H9 (cell line): ENCODE measurements around the gene FGFR1OP2. TPM values are rescaled to one million over a fixed set of nuclear protein-coding genes. Genes with fewer than 3 reads are reported as not detected.

Experiments used
- DNase-seq: peaks from one replicate; pipeline ENCODE4 v3.0.0-alpha.2; 2017
- H2AFZ ChIP-seq: one replicate; pipeline ENCODE4 v1.6.1; 2013; ENCODE audit warnings: mild to moderate bottlenecking, low read length, control low read depth, moderate library complexity
- H2AK5ac ChIP-seq: 2 replicates; pipeline ENCODE4 v1.6.1; 2013; ENCODE audit warnings: low read length, control low read depth, mixed read lengths; ENCODE audit not compliant: insufficient read length
- H2BK120ac ChIP-seq: one replicate; pipeline ENCODE4 v1.6.1; 2013; ENCODE audit warnings: low read depth, mild to moderate bottlenecking, low read length, control low read depth, inconsistent platforms; ENCODE audit not compliant: poor library complexity, severe bottlenecking
- H2BK12ac ChIP-seq: 2 replicates; pipeline ENCODE4 v1.6.1; 2013; ENCODE audit warnings: low read length, control low read depth, mixed read lengths, low read depth; ENCODE audit not compliant: insufficient read length
- H2BK15ac ChIP-seq: 2 replicates; pipeline ENCODE4 v1.6.1; 2013; ENCODE audit warnings: low read depth, low read length, control low read depth
- H2BK20ac ChIP-seq: one replicate; pipeline ENCODE4 v1.6.1; 2013; ENCODE audit warnings: low read depth, mild to moderate bottlenecking, low read length, control low read depth, inconsistent platforms; ENCODE audit not compliant: poor library complexity, severe bottlenecking
- H2BK5ac ChIP-seq: 2 replicates; pipeline ENCODE4 v1.6.1; 2013; ENCODE audit warnings: low read length, control low read depth, mixed read lengths; ENCODE audit not compliant: insufficient read length
- H3K14ac ChIP-seq: 2 replicates; pipeline ENCODE4 v1.6.1; 2013; ENCODE audit warnings: low read length, control low read depth; ENCODE audit not compliant: insufficient read depth
- H3K18ac ChIP-seq: 2 replicates; pipeline ENCODE4 v1.6.1; 2013; ENCODE audit warnings: low read depth, mild to moderate bottlenecking, mixed read lengths, low read length, control low read depth; ENCODE audit not compliant: insufficient read length
- H3K23ac ChIP-seq: 2 replicates; pipeline ENCODE4 v1.6.1; 2013; ENCODE audit warnings: low read length, control low read depth, mixed read lengths, low read depth; ENCODE audit not compliant: insufficient read length
- H3K23me2 ChIP-seq: 2 replicates; pipeline ENCODE4 v1.6.1; 2013; ENCODE audit warnings: low read depth, mild to moderate bottlenecking, mixed read lengths, low read length, control low read depth; ENCODE audit not compliant: insufficient read length, poor library complexity, severe bottlenecking
- H3K27ac ChIP-seq: 2 replicates; pipeline ENCODE4 v1.5.1; 2013; ENCODE audit warnings: low read length, control low read depth, mixed read lengths, low read depth; ENCODE audit not compliant: insufficient read length
- H3K27me3 ChIP-seq: 2 replicates; pipeline ENCODE4 v1.6.1; 2013; ENCODE audit warnings: low read length, control low read depth, inconsistent platforms; ENCODE audit not compliant: insufficient read depth
- H3K4ac ChIP-seq: 2 replicates; pipeline ENCODE4 v1.6.1; 2013; ENCODE audit warnings: low read depth, mild to moderate bottlenecking, control low read depth, inconsistent platforms, low read length, moderate library complexity
- H3K4me1 ChIP-seq: 2 replicates; pipeline ENCODE4 v1.6.1; 2013; ENCODE audit warnings: low read length, control low read depth, inconsistent platforms; ENCODE audit not compliant: insufficient read depth
- H3K4me2 ChIP-seq: 2 replicates; pipeline ENCODE4 v1.6.1; 2013; ENCODE audit warnings: low read length, control low read depth, mixed read lengths; ENCODE audit not compliant: insufficient read length, insufficient read depth
- H3K56ac ChIP-seq: 2 replicates; pipeline ENCODE4 v1.6.1; 2013; ENCODE audit warnings: low read depth, mild to moderate bottlenecking, mixed read lengths, low read length, control low read depth; ENCODE audit not compliant: insufficient read length
- H3K79me1 ChIP-seq: 2 replicates; pipeline ENCODE4 v1.6.1; 2013; ENCODE audit warnings: low read depth, mild to moderate bottlenecking, moderate library complexity, low read length, control low read depth, inconsistent platforms; ENCODE audit not compliant: insufficient read depth, poor library complexity, severe bottlenecking
- H3K79me2 ChIP-seq: 2 replicates; pipeline ENCODE4 v1.6.1; 2013; ENCODE audit warnings: low read length, control low read depth, inconsistent platforms; ENCODE audit not compliant: insufficient read depth
- H3K9ac ChIP-seq: 2 replicates; pipeline ENCODE4 v1.6.1; 2013; ENCODE audit warnings: low read length, control low read depth, mixed read lengths; ENCODE audit not compliant: insufficient read length; ENCODE audit errors: extremely low read depth
- H3K9me3 ChIP-seq: one replicate; pipeline ENCODE4 v1.6.1; 2013; ENCODE audit warnings: low read depth, low read length, inconsistent platforms; ENCODE audit not compliant: control insufficient read depth
- H3T11ph ChIP-seq: one replicate; pipeline ENCODE4 v1.6.1; 2013; ENCODE audit warnings: mild to moderate bottlenecking, low read length, control low read depth, inconsistent platforms
- H4K20me1 ChIP-seq: one replicate; pipeline ENCODE4 v1.6.1; 2013; ENCODE audit not compliant: control insufficient read depth, insufficient read length, insufficient read depth
- H4K5ac ChIP-seq: 2 replicates; pipeline ENCODE4 v1.6.1; 2013; ENCODE audit warnings: low read depth, mild to moderate bottlenecking, mixed read lengths, low read length, control low read depth; ENCODE audit not compliant: insufficient read length
- H4K8ac ChIP-seq: replicated peaks from 2 replicates; pipeline ENCODE4 v1.6.1; 2013; ENCODE audit warnings: low read length, control low read depth, mixed read lengths, low read depth; ENCODE audit not compliant: insufficient read length
- H4K91ac ChIP-seq: 2 replicates; pipeline ENCODE4 v1.6.1; 2013; ENCODE audit warnings: low read depth, mild to moderate bottlenecking, moderate library complexity, mixed read lengths, low read length, control low read depth; ENCODE audit not compliant: insufficient read length
- H3K27ac Mint-ChIP-seq, 3 experiments: 2 replicates in 2 of 3; 3 replicates in 1 of 3; pipeline ENCODE4 v1.8.0; 2020 to 2021; ENCODE audit warnings: mixed read lengths in 3 of 3, mild to moderate bottlenecking in 1 of 3, moderate library complexity in 1 of 3
- H3K27me3 Mint-ChIP-seq: 2 replicates; pipeline ENCODE4 v1.8.0; 2021; ENCODE audit warnings: low read depth, mild to moderate bottlenecking, moderate library complexity, mixed read lengths
- H3K36me3 Mint-ChIP-seq, 3 experiments: 2 replicates in 2 of 3; 3 replicates in 1 of 3; pipeline ENCODE4 v1.8.0; 2020 to 2021; ENCODE audit warnings: low read depth in 3 of 3, mixed read lengths in 3 of 3; ENCODE audit not compliant: insufficient read depth in 1 of 3
- H3K4me1 Mint-ChIP-seq, 2 experiments: 2 replicates each; pipeline ENCODE4 v1.8.0; 2020; ENCODE audit warnings: mixed read lengths in 2 of 2
- H3K4me3 Mint-ChIP-seq, 2 experiments: 2 replicates in 1 of 2; 3 replicates in 1 of 2; pipeline ENCODE4 v1.8.0; 2020 to 2021; ENCODE audit warnings: mild to moderate bottlenecking in 2 of 2, mixed read lengths in 2 of 2, moderate library complexity in 1 of 2
- H3K9me3 Mint-ChIP-seq, 2 experiments: 2 replicates in 1 of 2; 3 replicates in 1 of 2; pipeline ENCODE4 v1.8.0; 2020; ENCODE audit warnings: mild to moderate bottlenecking in 2 of 2, mixed read lengths in 2 of 2, moderate library complexity in 1 of 2
- WGBS: extraction: QIAGEN DNeasy Blood & Tissue Kit; methylation state at CpG from one replicate; pipeline ENCODE4 v1.1.7; 2013; ENCODE audit warnings: missing lambda C conversion rate, low lambda C conversion rate, mixed read lengths; ENCODE audit not compliant: insufficient read length; ENCODE audit errors: extremely low coverage; 5-methylcytosine and 5-hydroxymethylcytosine counted together
- total RNA-seq: library from RNA; stranded (reverse); gene quantifications from 2 replicates; pipeline ENCODE4 v1.2.1, GENCODE V29; 2021
- TF ChIP-seq, protein P1 (sequence below): fragments of 200-600 bp; sonication (generic); conservative IDR thresholded peaks from 3 replicates; pipeline ENCODE4 v1.8.0; 2021; ENCODE audit warnings: antibody characterized with exemption, mild to moderate bottlenecking

FGFR1OP2 gene
- total RNA-seq, 1 experiment from 2014 or later = 30.0 TPM

- Histone ChIP-seq H4K5ac (no peak overlapping the region), H2AFZ (no peak overlapping the region), H3K9me3 (no peaks in the 10 kb centered on the region), H3K4me2 (no peak overlapping the region), H2BK15ac (no peak overlapping the region), H3K23me2 (no peaks in the 10 kb centered on the region), H3K9ac (no peak overlapping the region), H4K8ac (no peak overlapping the region), H4K91ac (no peak overlapping the region), H2AK5ac (no peak overlapping the region), H3K4me1 (no peaks in the 10 kb centered on the region), H3K18ac (no peak overlapping the region), H3K27ac (no peak overlapping the region), H3K4ac (no peak overlapping the region), H2BK20ac (no peak overlapping the region), H3K56ac (no peak overlapping the region), H3K23ac (no peak overlapping the region), H3K79me1 (no peaks in the 10 kb centered on the region), H3T11ph (no peak overlapping the region), H3K27me3 (no peaks in the 10 kb centered on the region), H2BK5ac (no peak overlapping the region), H3K79me2 (no peaks in the 10 kb centered on the region), H3K14ac (no peak overlapping the region), H4K20me1 (no peaks in the 10 kb centered on the region), H2BK120ac (no peak overlapping the region), H2BK12ac (no peak overlapping the region)
- Mint-ChIP-seq H3K27me3 (no peaks in the 10 kb centered on the region), H3K36me3 (peaks cover 2 to 38% (median 21%) of the 10 kb centered on the region in 3 experiments; a peak in 5 of 7 replicates), H3K27ac (no peak overlapping the region), H3K4me3 (no peak overlapping the region), H3K4me1 (no peaks in the 10 kb centered on the region), H3K9me3 (no peaks in the 10 kb centered on the region)
- no peak for DNase-seq
- no CpG with 5 or more reads among the region's 3 CpGs for WGBS
- TF ChIP-seq, protein P1, sequence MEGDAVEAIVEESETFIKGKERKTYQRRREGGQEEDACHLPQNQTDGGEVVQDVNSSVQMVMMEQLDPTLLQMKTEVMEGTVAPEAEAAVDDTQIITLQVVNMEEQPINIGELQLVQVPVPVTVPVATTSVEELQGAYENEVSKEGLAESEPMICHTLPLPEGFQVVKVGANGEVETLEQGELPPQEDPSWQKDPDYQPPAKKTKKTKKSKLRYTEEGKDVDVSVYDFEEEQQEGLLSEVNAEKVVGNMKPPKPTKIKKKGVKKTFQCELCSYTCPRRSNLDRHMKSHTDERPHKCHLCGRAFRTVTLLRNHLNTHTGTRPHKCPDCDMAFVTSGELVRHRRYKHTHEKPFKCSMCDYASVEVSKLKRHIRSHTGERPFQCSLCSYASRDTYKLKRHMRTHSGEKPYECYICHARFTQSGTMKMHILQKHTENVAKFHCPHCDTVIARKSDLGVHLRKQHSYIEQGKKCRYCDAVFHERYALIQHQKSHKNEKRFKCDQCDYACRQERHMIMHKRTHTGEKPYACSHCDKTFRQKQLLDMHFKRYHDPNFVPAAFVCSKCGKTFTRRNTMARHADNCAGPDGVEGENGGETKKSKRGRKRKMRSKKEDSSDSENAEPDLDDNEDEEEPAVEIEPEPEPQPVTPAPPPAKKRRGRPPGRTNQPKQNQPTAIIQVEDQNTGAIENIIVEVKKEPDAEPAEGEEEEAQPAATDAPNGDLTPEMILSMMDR = no peak
Measured at GRCh38 chr12:26966842-26967241, 28.6 kb downstream of the FGFR1OP2 start.
